GM12874 (cell line): Measurements from ENCODE around the gene ADAMTSL2.

ENCODE experiments used
- CTCF ChIP-seq: IDR thresholded peaks from 2 replicates; pipeline ENCODE4 v1.5.1; 2011; ENCODE audit warnings: low read depth, mild to moderate bottlenecking, control low read depth, low read length, moderate library complexity; ENCODE audit not compliant: insufficient read depth

ADAMTSL2 gene

GRCh38 chr9:133580419-133580738 lies 45.9 kb downstream of the ADAMTSL2 start:
- TF ChIP-seq CTCF, result no peak

DNA sequence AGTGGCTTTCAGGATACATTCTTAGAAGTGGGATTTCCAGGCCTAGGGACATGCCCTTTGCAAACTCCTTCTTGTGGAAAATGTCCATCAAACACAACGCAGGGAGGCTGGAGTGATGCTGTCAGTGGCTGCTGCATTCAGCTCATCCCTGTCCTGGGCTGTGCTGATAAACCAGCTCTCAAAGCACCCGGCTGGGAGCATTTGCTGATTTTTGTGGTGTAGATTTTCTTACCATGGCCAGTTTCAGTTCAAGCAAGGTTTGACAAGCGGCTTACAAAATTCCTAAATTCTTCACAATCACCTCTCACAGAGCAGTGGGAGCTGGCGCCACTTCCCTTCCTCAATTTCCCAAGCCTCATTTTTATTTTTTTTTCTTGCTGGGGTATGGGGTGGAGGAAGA lies 46.5 kb downstream of the ADAMTSL2 start:
- TF ChIP-seq CTCF, result no peak

DNA sequence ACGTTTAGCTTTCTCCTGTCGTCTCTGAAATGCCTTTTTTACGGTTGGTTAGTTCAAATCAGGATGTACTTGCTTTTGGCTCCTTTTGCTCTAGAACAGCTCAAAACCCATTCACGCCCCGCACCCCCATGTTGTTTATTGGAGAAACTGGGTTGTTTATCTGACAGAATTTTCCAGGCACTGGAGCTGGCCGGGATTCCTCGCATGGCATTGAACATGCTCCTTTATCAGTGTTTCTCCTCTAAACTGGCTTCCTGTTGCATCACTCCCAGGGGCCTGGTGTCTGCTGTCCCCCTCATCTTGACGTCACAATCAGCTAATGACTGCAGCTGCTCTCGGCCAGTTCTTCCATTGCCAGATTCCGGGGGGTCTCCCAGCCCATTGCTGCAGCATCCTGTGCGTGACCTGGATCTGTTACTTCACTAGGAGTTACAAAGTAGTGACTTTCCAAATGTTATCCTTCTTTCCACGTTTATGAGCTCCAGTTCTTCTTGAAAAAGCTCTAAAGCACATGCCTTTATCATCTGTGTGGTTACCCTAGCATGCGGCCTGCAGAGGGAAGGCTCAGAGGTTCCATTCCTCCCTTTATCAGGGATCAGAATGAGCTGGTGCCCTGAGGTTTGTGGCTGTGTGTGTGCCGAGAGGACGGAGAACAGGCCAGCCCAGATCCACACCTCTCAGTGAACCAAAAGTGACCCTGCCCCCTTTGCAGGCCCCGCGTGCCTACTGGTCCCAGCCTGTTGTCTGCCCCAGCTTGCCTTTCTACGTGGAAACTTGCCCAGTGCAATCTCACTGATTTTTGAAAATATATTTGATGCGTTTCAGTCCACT lies 47.2 kb downstream of the ADAMTSL2 start:
- no peak for TF ChIP-seq CTCF

- TF ChIP-seq CTCF, result no peak
Observed at GRCh38 chr9:133582501-133583045, 48.1 kb downstream of the ADAMTSL2 start.

GRCh38 chr9:133583111-133583510 lies 48.6 kb downstream of the ADAMTSL2 start:
- TF ChIP-seq CTCF, result no peak

DNA sequence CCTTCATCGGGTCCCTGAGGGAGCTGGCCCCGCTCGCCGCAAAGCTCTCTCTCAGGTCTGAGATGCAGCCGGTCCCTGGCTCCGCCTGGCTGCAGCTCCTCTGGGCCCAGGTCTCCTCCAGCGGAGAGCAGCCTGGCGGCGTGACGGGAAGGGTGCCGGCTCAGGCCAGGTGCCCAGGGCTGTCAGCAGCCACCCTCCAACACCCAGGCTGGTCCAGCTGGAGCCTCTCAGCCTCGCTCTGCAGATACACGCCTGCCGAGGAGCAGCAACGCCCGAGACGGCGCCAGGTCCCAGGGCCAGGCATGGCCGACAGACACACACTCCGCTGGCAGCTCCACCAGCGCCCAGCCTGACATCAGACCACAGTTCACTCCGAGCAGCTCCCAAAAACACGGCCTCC lies 49.1 kb downstream of the ADAMTSL2 start:
- TF ChIP-seq CTCF, result no peak

- no peak for TF ChIP-seq CTCF
Observed at GRCh38 chr9:133584167-133584558, 49.7 kb downstream of the ADAMTSL2 start.
